Right atrium auricular region (tissue), 2 donors: ENCODE data around the gene GJB5. TPM values are rescaled to one million over a fixed set of nuclear protein-coding genes. Genes with fewer than 3 reads are reported as not detected.

ENCODE experiments used
- DNase-seq: peaks from one replicate; pipeline ENCODE4 v3.0.0-alpha.2; 2019; ENCODE audit warnings: low spot score
- H3K27ac ChIP-seq, 2 donors: fragments of 200-600 bp; sonication (generic); 1 replicate in 1 of 2; 2 replicates in 1 of 2; pipeline ENCODE4 v1.5.1; 2016 to 2019
- H3K27me3 ChIP-seq, 2 donors: fragments of 200-600 bp; sonication (generic); one replicate each; pipeline versions ENCODE4 v1.5.1 to v1.6.0; 2017 to 2019
- H3K36me3 ChIP-seq: fragments of 200-600 bp; sonication (generic); one replicate; pipeline ENCODE4 v1.5.1; 2016
- H3K4me1 ChIP-seq, 2 donors: fragments of 200-600 bp; sonication (generic); one replicate each; pipeline versions ENCODE4 v1.5.1 to v1.6.0; 2017 to 2019
- H3K4me3 ChIP-seq, 2 donors: fragments of 200-600 bp; sonication (generic); 1 replicate in 1 of 2; 2 replicates in 1 of 2; pipeline ENCODE4 v1.5.1; 2017 to 2019; ENCODE audit warnings: mild to moderate bottlenecking in 1 of 2, moderate library complexity in 1 of 2
- H3K9me3 ChIP-seq, 2 donors: fragments of 200-600 bp; sonication (generic); one replicate each; pipeline ENCODE4 v1.5.1; 2019
- total RNA-seq, 2 donors: library from RNA; depleted of rRNA; stranded (reverse); fragments of >200 nt; gene quantifications; one replicate each; pipeline ENCODE4 v1.1.0, GENCODE V29; 2016
- TF ChIP-seq, protein P1 (sequence below), 2 donors: fragments of 200-600 bp; sonication (generic); IDR thresholded peaks; one replicate each; pipeline ENCODE4 v1.5.1; 2019; ENCODE audit warnings: antibody characterized with exemption in 2 of 2

Gene GJB5
- total RNA-seq, 2 donors from 2014 or later, result not detected

DNA sequence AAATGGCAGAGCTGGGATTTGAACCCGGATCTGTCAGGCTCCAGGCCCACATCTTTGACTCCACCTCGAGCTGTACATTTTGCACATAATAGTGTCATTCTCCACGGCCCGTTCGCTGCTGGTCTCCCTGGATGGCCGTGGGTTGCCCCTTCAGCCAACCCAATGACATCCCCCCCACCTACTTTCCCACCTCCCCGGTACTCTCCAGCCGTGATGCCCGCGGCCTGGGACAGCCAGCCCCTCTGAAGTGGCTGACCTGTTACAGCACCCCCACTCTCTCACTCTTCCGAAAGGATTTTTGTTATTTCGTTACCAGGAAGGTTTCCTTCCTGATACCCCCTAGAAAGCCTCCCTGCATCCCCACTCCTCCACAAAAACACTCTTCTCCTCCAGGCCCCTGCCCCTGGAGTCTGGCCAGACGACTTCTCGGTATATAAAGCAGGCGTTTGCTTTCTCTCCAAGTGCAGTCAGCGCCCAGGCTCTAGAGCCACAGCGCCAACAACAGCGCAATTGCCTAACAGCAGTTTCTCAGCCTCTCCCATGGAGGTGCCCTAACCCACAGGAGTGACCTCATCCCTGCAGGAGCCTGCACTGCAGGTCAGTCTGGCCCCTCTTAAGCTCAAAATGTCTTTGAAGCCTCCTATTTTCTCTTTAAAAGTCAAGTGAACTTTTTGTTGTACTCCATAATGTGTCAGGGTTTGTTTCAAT lies 14.5 kb upstream of the GJB5 start:
- Histone ChIP-seq H3K27me3 (no peaks in the 10 kb centered on the region), H3K4me3 (no peak overlapping the region), H3K4me1 (no peaks in the 10 kb centered on the region), H3K9me3 (no peaks in the 10 kb centered on the region), H3K36me3 (no peaks in the 10 kb centered on the region), H3K27ac (no peak overlapping the region)
- TF ChIP-seq, protein P1, sequence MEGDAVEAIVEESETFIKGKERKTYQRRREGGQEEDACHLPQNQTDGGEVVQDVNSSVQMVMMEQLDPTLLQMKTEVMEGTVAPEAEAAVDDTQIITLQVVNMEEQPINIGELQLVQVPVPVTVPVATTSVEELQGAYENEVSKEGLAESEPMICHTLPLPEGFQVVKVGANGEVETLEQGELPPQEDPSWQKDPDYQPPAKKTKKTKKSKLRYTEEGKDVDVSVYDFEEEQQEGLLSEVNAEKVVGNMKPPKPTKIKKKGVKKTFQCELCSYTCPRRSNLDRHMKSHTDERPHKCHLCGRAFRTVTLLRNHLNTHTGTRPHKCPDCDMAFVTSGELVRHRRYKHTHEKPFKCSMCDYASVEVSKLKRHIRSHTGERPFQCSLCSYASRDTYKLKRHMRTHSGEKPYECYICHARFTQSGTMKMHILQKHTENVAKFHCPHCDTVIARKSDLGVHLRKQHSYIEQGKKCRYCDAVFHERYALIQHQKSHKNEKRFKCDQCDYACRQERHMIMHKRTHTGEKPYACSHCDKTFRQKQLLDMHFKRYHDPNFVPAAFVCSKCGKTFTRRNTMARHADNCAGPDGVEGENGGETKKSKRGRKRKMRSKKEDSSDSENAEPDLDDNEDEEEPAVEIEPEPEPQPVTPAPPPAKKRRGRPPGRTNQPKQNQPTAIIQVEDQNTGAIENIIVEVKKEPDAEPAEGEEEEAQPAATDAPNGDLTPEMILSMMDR (IDR thresholded peaks at IDR 0.05), result no peak
- DNase-seq, result no peak

DNA sequence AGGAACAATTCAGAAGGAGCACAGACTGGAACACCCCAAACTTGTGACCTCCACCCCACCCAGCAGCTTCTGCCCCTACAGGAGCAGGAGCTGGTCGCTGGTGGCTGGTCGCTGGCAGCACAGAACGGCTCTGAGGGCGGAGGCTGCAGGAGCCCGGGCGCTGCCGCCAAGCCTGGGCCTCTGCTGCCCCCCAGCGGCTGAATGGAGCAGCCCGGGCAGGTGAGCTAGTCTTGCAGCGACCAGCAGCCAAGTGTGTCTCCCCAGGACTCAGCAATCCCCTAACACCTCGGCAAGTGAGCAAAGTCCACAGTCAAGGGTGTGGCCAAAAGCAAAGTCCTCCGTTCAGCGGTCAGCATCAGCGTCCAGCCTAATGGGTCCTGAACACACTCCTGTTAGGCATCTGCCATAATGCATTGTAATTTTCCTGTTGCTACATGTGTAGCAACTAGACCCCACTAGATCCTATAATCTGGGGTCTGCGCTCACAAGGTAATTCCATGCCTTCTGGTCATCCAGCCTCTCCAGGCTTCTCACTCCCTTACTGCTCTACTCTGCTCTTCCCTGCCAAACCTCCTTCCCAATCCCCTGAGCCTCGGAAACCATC lies 12.1 kb upstream of the GJB5 start:
- H3K27me3 ChIP-seq, result no peaks in the 10 kb centered on the region

DNA sequence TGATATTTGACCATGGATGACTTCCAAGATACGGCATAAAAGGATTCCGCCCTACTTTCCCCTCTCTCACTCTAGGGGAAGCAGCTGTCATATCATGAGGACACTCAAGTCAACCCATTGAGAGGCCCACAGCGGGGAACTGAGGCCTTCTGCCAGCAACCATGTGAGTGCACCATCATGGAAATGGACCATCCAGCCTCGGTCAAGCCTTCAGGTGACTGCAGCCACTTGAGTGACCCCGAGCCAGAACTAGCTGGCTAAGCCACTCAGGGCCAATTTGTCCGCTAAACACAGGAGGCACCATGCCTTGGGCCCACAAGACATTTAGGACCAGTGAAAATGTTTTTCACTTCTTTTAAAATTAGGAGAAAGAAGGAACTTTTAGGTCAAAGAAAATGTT lies 11.1 kb upstream of the GJB5 start:
- TF ChIP-seq, protein P1 (IDR thresholded peaks at IDR 0.05), result no peak
- no peaks in the 10 kb centered on the region for H3K36me3 ChIP-seq
- H3K4me1 ChIP-seq, result no peaks in the 10 kb centered on the region
- H3K4me3 ChIP-seq, result no peak overlapping the region
- no peak for DNase-seq
- no peaks in the 10 kb centered on the region for H3K9me3 ChIP-seq
- no peaks in the 10 kb centered on the region for H3K27me3 ChIP-seq
- H3K27ac ChIP-seq, result no peak overlapping the region

More for the DNA sequence above, 12.1 kb upstream of the GJB5 start:
- no peak overlapping the region for H3K4me3 ChIP-seq
- no peaks in the 10 kb centered on the region for H3K36me3 ChIP-seq
- TF ChIP-seq, protein P1 (IDR thresholded peaks at IDR 0.05), result peak; percentile 82 to 94
- no peaks in the 10 kb centered on the region for H3K4me1 ChIP-seq
- no peaks in the 10 kb centered on the region for H3K9me3 ChIP-seq
- no peak overlapping the region for H3K27ac ChIP-seq
- DNase-seq, result peak; percentile 60

DNA sequence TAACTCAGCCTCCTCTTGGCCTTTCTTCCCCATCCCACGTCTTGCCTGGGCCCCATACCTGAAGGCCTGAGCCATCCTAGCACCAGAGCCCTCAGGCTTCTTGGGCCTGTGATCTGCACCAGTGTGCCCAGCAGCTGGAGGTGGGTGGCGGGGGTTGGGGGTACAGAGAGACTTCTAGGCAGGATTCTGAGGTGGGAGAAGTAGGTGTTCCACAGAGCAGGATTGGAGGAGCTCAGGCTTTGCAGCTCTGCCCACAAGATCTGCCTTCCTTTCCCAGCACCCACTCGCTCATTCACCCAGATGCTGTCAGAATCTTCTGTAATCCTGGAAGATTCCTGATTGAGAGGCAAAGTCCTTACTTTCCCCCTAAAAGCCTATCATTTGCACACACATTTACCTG lies 10.0 kb upstream of the GJB5 start:
- H3K9me3 ChIP-seq, result no peaks in the 10 kb centered on the region
- no peak for DNase-seq
- TF ChIP-seq, protein P1 (IDR thresholded peaks at IDR 0.05), result no peak
- no peaks in the 10 kb centered on the region for H3K36me3 ChIP-seq
- no peak overlapping the region for H3K27ac ChIP-seq
- peaks cover 0 to 2% of the 10 kb centered on the region in 2 donors for H3K4me1 ChIP-seq
- H3K27me3 ChIP-seq, result no peaks in the 10 kb centered on the region
- H3K4me3 ChIP-seq, result no peak overlapping the region

DNA sequence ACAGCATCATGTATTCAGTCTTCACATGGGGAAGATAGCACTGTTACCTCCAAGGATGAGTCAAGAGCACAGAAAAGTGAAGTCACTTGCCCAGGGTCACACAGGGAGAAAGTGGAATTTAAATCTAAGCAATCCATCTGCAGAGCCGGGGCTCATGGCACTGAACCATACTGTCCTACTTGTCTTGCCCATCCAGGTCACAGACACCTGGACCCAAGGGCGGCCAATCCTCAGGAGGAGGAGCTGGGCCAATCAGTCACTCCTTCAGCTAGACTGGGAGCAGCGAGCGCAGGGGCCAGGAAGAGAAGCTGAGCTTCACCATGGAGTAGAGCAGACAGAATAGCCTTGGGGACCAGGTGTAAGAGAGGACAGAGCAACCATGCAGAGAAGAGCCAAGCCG lies 9.2 kb upstream of the GJB5 start:
- no peak for DNase-seq
- H3K27me3 ChIP-seq, result no peaks in the 10 kb centered on the region
- TF ChIP-seq, protein P1 (IDR thresholded peaks at IDR 0.05), result no peak

More for the DNA sequence above, 9.2 kb upstream of the GJB5 start:
- Histone ChIP-seq H3K36me3 (no peaks in the 10 kb centered on the region), H3K27ac (no peak overlapping the region), H3K4me1 (peaks cover 0 to 5% of the 10 kb centered on the region in 2 donors), H3K9me3 (no peaks in the 10 kb centered on the region), H3K4me3 (no peak overlapping the region)
